Smooth muscle cell of the umbilical artery (primary cell): ENCODE measurements around the gene PSMD13. TPM values are rescaled to one million over a fixed set of nuclear protein-coding genes. Genes with fewer than 3 reads are reported as not detected.

ENCODE experiments used
- total RNA-seq: library from RNA; depleted of rRNA; stranded (reverse); fragments of >200 nt; gene quantifications from 2 replicates; pipeline ENCODE4 v1.2.3, GENCODE V29; 2014

The PSMD13 gene
- 106 and 125 TPM in 2 replicates for total RNA-seq

DNA sequence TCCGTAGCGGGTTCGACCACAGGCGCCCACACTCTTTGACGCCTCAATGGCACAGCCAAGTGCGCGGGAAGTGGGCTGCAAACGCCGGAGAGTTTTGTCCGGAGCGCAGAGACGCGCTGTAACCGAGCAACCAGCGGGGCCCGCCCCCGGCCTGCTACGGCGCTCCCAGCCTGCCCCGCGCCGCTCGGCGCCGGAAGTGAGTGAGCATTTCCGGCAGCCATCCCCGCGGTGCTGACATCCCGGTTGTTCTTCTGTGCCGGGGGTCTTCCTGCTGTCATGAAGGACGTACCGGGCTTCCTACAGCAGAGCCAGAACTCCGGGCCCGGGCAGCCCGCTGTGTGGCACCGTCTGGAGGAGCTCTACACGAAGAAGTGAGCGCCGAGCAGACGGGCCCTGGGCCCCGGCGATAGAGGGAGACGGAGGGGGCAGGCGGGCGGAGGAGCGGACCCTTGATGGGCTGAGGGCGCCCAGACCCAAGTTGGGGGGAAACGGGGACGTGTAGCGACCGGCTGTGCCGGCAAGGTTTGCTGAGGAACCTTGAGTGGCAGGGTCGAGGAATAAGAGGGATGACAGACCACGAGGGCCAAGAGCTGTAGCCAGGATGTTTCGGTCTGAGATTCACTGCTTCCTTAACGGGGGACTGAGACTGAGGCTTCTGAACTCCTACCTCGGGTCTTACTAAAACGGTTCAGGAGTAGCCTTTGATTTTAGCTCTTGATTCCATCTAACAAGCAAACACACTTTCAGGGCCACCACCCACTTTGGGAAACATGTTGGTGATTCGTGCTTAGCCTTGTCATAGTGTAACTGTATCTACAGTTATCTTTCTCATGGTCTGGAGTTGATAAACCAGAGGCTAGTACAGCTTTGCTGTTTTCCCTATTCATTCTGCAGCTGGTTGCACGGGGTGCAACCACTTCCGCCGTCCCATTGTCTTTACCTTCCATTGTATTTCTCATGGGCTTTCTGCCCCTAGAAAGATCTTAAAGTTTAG is at the start of gene PSMD13:
TSS of gene PSMD13 (plus strand) at position 203 of the 994 bp plus-strand sequence. CDS start at position 277, 74 bp downstream.

DNA sequence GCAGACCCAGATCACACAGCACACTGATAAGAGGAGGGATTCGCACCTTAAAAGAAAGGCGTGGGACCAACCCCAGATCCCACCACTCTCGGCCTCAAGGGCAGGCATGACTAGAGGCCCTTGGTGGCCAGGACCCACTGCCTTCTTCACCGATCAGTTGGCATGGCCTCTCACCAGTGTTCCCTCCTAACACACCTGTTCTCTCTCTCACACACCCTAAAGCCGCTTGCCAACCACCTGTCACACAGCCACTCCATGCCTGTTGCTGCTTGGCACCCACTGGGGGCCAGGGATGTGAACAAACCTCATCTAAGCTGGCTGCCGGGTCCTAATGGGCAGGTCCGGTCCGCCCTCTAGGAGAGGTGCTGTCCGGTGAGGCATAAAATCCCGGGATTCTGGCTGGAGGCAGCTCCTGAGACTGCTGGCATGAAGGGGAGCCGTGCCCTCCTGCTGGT is 44.1 kb upstream of the PSMD13 start, which contains the start of gene SCGB1C1:
TSS of gene SCGB1C1 (plus strand) at position 405 of the 455 bp plus-strand sequence. CDS start at position 427, 22 bp downstream.

DNA sequence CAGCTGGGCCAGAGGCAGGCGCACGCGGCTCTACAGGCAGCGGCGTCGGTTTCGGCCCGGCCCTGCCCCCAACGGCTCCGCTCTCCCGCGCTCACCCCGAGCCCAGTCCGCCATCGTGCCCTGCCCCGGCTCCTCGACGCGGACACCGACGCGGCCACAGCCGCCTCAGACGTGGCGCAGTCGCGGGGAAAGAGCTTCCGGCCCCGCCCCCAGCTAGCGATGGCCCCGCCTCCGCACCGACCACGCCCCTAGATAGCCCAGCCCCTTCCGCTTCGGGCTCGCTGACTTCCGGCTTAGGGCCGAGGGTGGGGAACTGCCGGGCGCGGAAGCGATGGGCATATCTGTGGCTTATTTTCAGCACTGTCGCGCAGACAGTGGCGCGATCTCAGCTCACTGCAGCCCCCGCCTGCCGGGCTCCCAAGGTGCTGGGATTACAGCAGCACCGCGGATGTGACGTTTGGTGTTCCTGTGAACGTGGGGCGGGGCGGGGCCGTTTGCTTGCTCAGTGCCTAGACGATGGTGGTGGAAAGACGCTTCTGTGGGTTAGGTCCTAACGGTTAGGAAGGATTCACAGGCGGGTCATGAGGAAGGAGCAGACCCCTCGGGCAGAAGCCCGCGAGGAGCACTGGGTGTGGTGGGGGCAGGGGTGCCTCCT is 29.4 kb upstream of the PSMD13 start, which contains the start of the genes BET1L and RIC8A:
TSS of gene BET1L (minus strand) at position 192 of the 655 bp plus-strand sequence. CDS start at position 114, 78 bp downstream.
TSS of gene RIC8A (plus strand) at position 501 of the 655 bp plus-strand sequence. CDS start 1,147 bp downstream, outside the sequence.

DNA sequence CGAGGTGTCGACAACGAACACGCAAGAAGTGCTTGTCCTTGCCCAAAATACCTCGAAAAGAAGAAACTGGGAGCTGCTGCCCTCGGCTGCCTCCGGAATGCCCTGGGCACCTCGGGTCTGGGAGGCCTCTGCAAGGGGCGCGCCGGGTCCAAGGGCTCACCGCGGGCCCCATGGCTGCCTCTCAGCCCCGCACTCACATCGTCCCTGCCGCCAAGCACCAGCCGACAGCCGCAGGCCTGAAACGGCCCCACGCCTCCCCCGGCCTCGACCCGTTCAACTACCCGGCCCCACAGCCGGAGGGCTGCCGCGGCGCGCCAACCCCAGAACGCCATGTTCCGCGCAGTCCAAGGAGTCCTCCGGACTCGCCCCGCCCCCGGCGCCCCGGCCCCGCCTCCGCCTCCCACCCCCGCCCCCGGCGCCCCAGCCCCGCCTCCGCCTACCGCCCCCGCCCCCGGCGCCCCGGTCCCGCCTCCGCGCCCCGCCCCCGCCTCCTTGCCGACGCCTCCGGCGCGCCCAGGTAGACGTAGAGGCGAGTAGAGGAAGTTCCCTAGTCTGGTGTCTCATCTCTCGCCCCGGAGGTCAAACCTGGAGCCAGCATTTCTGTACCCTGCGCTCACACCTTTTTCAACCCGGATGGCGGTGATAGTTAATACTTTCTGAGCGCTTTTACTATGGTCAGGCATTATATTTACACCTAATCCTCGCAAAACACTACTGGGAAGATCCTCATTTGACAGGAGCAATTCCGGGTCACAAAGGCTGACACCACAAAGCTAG is 591 bp upstream of the PSMD13 start, which contains the start of gene SIRT3:
TSS of gene SIRT3 (minus strand) at position 346 of the 777 bp plus-strand sequence. CDS start at position 332, 14 bp downstream.

DNA sequence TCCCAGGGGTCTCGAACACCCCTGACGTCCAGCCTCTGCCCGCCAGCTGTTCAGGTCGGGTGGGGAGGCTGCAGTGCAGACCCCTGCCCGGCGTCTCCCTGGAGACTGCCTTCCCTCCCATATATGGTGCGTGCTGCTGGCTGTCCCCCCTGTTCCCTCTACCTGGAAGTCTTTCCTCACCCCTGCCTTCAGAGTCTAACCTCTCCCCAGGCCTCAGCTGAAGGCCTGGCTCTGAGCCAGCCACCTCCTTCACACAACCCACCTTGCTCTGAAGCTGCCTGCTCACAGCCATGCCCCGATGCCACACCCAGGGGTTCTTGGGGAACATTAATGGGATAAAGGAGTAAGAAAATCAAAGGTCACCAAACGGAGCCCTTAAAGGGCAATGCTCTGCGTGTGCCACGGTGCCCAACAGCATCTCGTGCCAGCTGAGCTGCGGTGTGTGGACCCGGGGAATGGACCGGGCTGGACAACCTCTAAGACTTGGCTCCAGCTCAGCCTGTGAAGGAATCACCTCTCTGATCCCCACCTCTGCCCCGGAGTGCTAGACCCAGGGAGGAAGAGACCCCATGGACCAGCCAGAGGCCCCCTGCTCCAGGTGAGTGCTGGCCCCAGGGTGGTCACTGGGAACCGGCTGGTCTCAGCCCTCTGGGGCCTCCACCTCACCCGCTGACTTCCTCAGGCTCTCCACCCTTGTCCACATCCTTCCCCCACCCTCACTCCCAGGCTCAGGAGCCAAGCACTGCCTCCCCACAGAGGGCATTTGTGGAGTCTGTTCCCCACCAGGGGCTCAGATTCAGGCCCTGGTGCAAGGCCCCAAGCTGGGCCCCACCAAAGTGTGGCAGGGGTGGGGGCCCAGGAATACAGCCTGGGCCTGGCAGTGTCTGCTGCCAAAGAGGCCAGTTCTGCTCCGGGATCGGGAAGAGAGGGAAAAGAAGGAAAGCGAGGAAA is 41.5 kb downstream of the PSMD13 start, which contains the start of gene NLRP6:
TSS of gene NLRP6 (plus strand) at position 407 of the 951 bp plus-strand sequence. CDS start at position 570, 163 bp downstream.

DNA sequence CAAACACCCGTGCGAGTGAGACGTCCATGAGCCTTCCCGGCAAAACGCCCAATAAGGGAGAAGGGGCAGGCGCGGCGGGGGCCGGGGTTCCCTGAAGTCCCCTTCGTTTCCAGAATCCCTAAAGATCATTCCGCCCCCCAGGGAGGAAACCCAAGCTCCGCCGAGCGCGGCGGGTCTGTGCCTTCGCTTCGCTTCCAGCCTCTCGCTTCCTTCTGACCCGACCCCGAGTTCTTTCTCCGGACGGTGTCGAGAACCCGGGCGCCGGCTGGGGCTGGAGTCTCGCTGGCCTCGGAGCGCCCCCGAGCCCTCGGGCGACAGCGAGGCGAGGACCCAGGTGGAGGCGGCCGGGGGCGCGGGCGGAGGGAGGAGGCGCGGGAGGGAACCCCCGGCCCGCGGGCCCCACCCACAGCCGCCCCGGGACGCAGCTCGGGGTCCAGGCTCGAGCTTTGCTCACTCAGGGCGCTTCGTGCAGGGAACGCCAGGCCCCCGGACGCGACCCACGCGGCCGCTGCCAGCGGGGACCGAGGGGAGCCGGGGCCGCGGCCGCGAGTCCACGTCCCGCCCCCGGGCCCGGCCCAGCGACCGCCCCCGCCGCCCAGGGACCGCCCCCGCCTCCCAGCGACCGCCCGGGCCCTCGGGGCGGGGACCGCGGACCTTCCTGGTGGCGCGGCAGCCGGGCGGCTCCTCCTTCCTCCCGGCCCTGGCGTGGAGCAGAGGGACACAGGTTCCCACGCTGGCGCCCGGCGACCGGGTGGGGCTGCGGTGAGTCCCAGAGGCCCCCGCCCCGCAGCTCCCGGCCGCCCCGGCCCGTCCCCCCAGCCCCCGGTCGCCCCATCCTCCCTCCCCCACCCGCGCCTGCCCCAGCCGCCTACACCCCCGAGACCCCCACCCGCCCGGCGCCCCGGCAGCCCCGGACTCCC is 52.0 kb downstream of the PSMD13 start, which contains the start of gene PGGHG:
TSS of gene PGGHG (plus strand) at position 649 of the 920 bp plus-strand sequence. CDS start 691 bp downstream, outside the sequence.

DNA sequence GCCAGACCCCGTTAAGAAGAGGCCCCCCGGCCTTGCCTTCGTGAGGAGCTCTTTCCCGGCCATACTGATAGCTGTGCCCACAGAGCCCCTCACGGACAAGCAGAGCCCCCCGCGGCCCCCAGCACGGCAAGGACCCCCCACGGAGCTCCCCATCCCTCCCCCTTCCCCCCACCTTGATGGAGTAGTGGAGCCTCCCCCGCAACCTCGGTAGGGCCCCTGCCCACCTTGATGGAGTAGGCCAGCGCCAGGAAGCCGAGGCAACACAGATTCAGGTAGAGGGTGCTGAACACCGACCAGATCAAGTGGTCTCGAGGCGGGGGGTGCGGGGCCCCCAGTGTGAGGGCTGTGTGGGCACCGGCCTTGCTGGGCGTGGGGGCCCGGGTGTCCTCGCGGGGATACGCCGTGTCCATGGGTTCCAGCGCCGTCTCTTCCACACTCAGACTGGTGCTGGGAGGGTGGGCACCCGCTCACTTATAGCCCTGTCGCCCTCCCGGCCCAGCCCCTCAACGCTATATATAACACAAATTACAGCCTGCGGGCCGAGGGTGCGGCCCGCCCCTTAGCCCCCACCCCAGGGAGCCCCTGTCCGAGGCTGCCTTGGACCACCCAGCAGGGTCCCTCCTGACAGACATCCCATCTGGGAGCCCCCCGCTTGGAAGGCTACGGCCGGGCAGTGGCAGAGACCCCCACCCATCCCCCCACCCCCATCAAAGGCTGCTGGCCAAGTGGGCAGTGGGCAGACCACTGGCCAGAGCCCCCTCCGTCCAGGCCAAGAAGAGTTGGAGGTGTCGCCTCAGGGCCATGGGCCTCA is 62.5 kb downstream of the PSMD13 start, which contains the start of gene IFITM5:
TSS of gene IFITM5 (minus strand) at position 446 of the 811 bp plus-strand sequence. CDS start at position 410, 36 bp downstream.

Other genes with a start within 250 kb of the PSMD13 start
- not detected in 2 replicates for gene SCGB1C1, start 43.9 kb upstream of the PSMD13 start, total RNA-seq
- 24.3 and 45.9 TPM in 2 replicates for gene BET1L, start 29.6 kb upstream of the PSMD13 start, total RNA-seq
- 106 and 137 TPM in 2 replicates for gene RIC8A, start 29.3 kb upstream of the PSMD13 start, total RNA-seq
- gene SIRT3, start 634 bp upstream of the PSMD13 start, total RNA-seq: 4.8 and 8.4 TPM in 2 replicates
- not detected in 2 replicates for gene NLRP6, start 41.4 kb downstream of the PSMD13 start, total RNA-seq
- gene PGGHG, start 52.1 kb downstream of the PSMD13 start, total RNA-seq: 11.6 and 21.6 TPM in 2 replicates
- not detected in 2 replicates for gene IFITM5, start 62.5 kb downstream of the PSMD13 start, total RNA-seq
- gene IFITM2, start 70.8 kb downstream of the PSMD13 start, total RNA-seq: 13.1 and 30.3 TPM in 2 replicates
- 0.42 and 11.6 TPM in 2 replicates for gene IFITM1, start 77.1 kb downstream of the PSMD13 start, total RNA-seq
- gene IFITM3, start 83.9 kb downstream of the PSMD13 start, total RNA-seq: 43.1 and 48.1 TPM in 2 replicates
- gene B4GALNT4, start 132.5 kb downstream of the PSMD13 start, total RNA-seq: 8.0 and 10.0 TPM in 2 replicates
- 0.69 and 1.8 TPM in 2 replicates for gene PKP3, start 157.2 kb downstream of the PSMD13 start, total RNA-seq
- 8.1 and 14.0 TPM in 2 replicates for gene SIGIRR, start 178.0 kb downstream of the PSMD13 start, total RNA-seq
- gene ANO9, start 205.0 kb downstream of the PSMD13 start, total RNA-seq: not detected in 2 replicates
- gene PTDSS2, start 213.3 kb downstream of the PSMD13 start, total RNA-seq: 30.9 and 31.2 TPM in 2 replicates